M059J (cell line): ENCODE data around the gene FBXO34. TPM values are rescaled to one million over a fixed set of nuclear protein-coding genes. Genes with fewer than 3 reads are reported as not detected.

Source experiments
- DNase-seq: peaks from one replicate; pipeline ENCODE4 v3.0.0-alpha.2; 2012; ENCODE audit warnings: low read depth
- total RNA-seq: library from RNA; depleted of rRNA; stranded (reverse); fragments of >200 nt; shearing (Covaris generic); gene quantifications from 2 replicates; pipeline ENCODE4 v1.2.3, GENCODE V29; 2014; rRNA removed

Gene FBXO34
- total RNA-seq, 1 experiment from 2014 or later, result 28.1 TPM

DNA sequence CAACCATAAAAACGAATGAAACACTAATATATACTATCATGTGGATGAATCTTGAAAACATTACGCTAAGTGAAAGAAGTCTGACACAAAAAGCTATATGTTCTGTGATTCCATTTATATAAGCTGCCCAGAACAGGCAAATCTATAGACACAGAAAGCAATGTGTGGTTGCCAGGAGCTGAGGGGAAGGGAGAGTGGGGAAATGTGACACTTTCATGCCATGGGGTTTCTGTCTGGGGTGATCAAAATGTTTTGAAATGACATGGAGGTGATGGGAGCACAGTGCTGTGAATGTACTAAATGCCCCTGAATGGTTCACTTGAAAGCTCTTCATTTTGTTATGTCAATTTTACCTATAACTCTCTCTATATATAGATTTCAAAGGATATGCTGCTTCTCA lies 110.3 kb downstream of the FBXO34 start:
- DNase-seq, result no peak

- DNase-seq, result peak; percentile 73
These were observed 111.3 kb downstream of the FBXO34 start for GRCh38 chr14:55382483-55382882.

GRCh38 chr14:55383056-55383466 lies 111.8 kb downstream of the FBXO34 start:
- peak; percentile 94 for DNase-seq

DNA sequence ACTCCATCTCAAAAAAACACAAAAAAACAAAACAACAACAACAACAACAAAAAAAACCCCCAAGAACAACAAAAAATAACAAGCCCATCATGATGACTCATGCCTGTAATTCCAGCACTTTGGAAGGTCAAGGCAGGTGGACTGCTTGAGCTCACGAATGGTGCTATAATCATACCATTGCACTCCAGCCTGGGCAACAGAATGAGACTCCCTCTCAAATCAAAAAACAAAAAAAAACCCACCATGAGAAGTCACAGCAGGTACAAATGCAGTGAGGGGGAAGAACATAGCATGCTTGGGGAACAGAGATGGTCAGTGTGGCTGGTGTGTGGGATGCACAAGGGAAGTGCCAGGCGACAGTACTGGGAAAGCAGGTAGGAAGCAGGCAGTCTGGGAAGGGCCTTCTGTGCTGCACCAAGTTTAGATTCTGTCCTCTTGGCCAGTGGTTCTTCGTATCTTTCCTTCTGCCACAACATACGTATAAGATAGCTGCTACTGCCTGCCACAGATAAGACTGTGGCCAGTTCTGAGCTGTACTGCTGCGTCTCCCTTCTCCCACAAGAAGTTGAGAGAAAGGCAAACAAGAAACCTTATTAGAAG lies 112.4 kb downstream of the FBXO34 start:
- peak; percentile 54 for DNase-seq

GRCh38 chr14:55384536-55384935 lies 113.3 kb downstream of the FBXO34 start:
- DNase-seq, result no peak

DNA sequence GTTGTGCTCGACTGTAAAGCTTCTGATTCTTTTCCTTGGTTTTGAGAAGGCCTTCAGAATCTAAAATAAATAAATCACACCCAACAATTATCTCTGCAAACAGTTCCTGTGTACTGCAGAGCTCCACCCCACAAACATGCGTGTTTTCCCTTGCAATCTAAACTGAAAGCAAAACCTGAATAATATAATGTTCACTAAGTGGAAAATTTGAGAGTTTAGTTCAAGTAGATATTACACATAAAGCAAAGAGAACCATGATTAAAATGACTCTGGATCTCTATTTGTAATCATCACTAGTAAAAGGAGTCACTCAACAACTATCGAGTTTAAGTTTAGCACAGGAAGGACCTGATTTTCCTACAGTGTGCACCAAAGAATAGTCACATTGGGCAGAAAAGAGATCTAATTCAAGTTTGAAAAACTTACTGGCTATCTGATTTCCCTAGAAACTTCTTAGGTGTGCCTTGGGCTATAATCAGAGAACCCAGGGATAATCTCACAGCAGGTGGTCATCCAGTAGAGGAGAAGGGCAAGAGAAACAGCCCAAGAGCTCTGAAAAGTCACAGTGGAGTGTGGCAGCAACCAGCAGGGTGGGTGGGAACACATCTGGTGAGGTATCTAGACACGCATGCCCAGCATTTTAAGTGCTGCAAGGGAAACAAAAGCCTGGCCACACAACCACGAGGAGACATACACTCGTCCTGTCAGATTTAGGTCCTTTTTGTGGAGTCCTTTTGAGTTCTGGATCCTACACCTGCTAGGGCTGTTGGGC lies 115.0 kb downstream of the FBXO34 start:
- DNase-seq, result no peak

DNA sequence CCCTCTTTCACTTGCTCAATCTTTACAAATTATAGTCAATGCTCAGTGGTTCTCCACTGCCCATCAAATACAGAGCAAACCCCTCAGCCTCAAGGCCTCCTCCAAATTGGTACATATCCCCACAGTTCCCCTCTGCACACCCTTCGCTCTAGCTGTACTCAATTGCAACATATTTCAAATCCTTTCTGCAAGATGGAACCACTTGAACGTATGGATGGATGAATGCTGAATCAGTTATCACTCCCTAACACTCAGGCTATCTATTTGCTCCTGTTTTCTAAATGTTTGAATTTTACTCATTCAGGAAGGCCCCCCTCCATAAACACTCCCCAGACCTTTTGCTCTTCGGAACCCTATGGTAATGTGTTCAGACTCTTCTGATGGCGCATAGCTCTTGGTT lies 115.9 kb downstream of the FBXO34 start:
- no peak for DNase-seq

DNA sequence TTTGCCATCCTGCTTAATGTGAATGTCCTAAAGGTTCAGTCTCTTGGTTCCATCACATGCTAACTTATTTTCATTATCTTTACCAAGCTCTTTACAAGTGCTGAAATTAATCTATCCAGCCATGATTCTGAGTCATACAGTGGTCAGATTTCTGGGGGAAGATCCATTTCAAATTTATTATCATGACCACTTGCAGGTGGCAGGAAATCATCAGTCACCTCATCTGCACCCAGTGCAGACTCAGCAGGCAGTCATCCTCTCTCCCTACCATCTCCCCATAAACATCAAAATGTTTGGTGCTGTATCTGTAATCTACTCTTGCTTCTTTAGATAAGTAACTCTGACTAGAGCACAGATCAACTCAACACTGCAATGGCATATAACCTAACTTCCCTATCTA lies 116.9 kb downstream of the FBXO34 start:
- peak; percentile 89 for DNase-seq

GRCh38 chr14:55389330-55389729 lies 118.1 kb downstream of the FBXO34 start:
- DNase-seq, result peak; percentile 83

GRCh38 chr14:55398679-55399078 lies 127.5 kb downstream of the FBXO34 start:
- peak; percentile 96 for DNase-seq

DNA sequence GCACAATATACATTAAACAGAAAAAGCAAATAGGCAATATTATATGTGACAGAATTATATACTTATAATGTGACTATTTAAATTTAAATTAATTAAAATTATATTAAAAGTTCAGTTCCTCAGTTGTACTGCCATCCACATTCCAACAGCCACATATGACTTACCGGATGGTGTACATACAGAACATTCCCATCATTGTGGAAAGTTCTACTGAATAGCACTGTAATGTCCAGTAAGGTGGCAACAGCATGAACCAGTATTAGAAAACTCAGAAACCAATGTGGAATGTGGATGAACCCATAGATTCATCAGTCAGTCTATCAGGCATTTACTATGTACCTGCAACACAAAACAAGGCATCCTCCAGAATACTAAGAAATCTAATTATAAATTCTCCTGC lies 128.0 kb downstream of the FBXO34 start:
- no peak for DNase-seq

DNA sequence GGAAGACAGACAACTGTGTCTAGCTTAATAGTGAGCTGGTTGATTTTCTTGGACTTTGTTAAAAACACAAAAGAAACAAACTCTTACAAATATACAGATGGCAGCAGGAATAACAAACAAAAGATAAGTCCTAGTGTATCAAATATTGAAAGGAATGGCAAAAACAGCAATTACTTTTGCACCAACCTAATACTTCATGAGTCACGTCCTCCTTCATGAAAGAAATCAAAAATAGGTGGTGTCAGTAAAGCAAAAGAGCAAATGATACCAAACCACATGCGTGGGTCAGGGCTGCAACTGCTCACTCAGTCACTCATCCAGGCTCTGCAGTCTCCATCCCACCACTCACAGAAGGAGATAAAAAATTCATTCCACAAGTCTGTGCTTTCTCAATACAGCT lies 128.6 kb downstream of the FBXO34 start:
- DNase-seq, result peak; percentile 41

DNA sequence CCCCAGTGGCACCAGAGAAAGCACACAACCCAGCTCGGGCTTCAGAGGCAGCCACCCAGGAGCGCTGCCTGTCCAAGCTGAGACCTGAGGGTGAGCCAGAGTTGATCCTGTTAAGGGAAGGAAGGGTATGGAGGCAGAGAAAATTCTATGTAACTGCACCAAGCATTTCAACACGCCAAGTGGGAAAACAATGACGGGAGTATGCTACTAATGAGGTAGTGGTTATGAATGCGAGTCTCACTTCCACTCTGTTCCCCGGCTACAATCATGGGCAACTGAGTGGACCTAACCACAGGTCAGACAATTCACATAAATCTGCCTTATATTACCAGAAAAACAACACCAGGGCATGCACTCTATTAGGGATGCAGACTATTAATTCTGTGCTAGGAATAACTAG lies 130.5 kb downstream of the FBXO34 start:
- DNase-seq, result no peak

Other genes starting within 250 kb of the FBXO34 start
- 13.9 and 24.8 TPM in 2 replicates for gene WDHD1, start 244.3 kb upstream of the FBXO34 start, total RNA-seq
- gene SOCS4, start 244.2 kb upstream of the FBXO34 start, total RNA-seq, result 12.5 and 14.1 TPM in 2 replicates
- gene MAPK1IP1L, start 219.8 kb upstream of the FBXO34 start, total RNA-seq, result 168 and 201 TPM in 2 replicates
- 56.2 and 80.1 TPM in 2 replicates for gene LGALS3, start 142.2 kb upstream of the FBXO34 start, total RNA-seq
- gene DLGAP5, start 79.8 kb upstream of the FBXO34 start, total RNA-seq, result 78.0 and 101 TPM in 2 replicates
- 5.6 and 8.9 TPM in 2 replicates for gene ATG14, start 140.4 kb downstream of the FBXO34 start, total RNA-seq
- gene TBPL2, start 169.2 kb downstream of the FBXO34 start, total RNA-seq, result not detected in 2 replicates